ENCODE measurements around the gene LGALS7B.
"Not testable (repeated sequence)": the region's sequence is repeated elsewhere in the genome, so short reads cannot be mapped to it uniquely, and the experiment has no call there.

The LGALS7B gene

GRCh38 chr19:38753783-38754182 is 35.2 kb upstream of the LGALS7B start:
- H3K4me1 ChIP-seq (ENCODE audit: insufficient read depth, low read length); H3K27ac ChIP-seq (ENCODE audit: low read depth, low read length); H3K4me3 ChIP-seq (ENCODE audit: low read depth in 1 of 2, low read length in 2 of 2); H3K27me3 ChIP-seq (ENCODE audit: control insufficient read depth in 1 of 2, insufficient read depth in 2 of 2, low read length in 2 of 2); H3K36me3 ChIP-seq (ENCODE audit: insufficient read depth, low read length); H3K9ac ChIP-seq (ENCODE audit: low read length); H3K9me3 ChIP-seq (ENCODE audit: low read length): not testable (repeated sequence)

- H3K36me3 ChIP-seq (ENCODE audit: insufficient read depth, low read length); H3K4me1 ChIP-seq (ENCODE audit: insufficient read depth, low read length); H3K9me3 ChIP-seq (ENCODE audit: low read length); H3K9ac ChIP-seq (ENCODE audit: low read length); H3K4me3 ChIP-seq (ENCODE audit: low read depth in 1 of 2, low read length in 2 of 2); H3K27me3 ChIP-seq (ENCODE audit: control insufficient read depth in 1 of 2, insufficient read depth in 2 of 2, low read length in 2 of 2); H3K27ac ChIP-seq (ENCODE audit: low read depth, low read length): not testable (repeated sequence)
Measured at GRCh38 chr19:38754196-38754595, 34.8 kb upstream of the LGALS7B start.

- H3K9ac ChIP-seq (ENCODE audit: low read length) = no peak overlapping the region
- no peak overlapping the region for H3K4me3 ChIP-seq (ENCODE audit: low read depth in 1 of 2, low read length in 2 of 2)
- H3K4me1 ChIP-seq (ENCODE audit: insufficient read depth, low read length) = no peaks in the 10 kb centered on the region
- no peaks in the 10 kb centered on the region for H3K9me3 ChIP-seq (ENCODE audit: low read length)
- no peak overlapping the region for H3K27ac ChIP-seq (ENCODE audit: low read depth, low read length)
- no peaks in the 10 kb centered on the region for H3K36me3 ChIP-seq (ENCODE audit: insufficient read depth, low read length)
- no peaks in the 10 kb centered on the region for H3K27me3 ChIP-seq (ENCODE audit: control insufficient read depth in 1 of 2, insufficient read depth in 2 of 2, low read length in 2 of 2)
Measured at GRCh38 chr19:38759590-38760003, 29.4 kb upstream of the LGALS7B start.

- not testable (repeated sequence) for H3K4me1 ChIP-seq (ENCODE audit: insufficient read depth, low read length); H3K27ac ChIP-seq (ENCODE audit: low read depth, low read length); H3K4me3 ChIP-seq (ENCODE audit: low read depth in 1 of 2, low read length in 2 of 2); H3K27me3 ChIP-seq (ENCODE audit: control insufficient read depth in 1 of 2, insufficient read depth in 2 of 2, low read length in 2 of 2); H3K9me3 ChIP-seq (ENCODE audit: low read length); H3K9ac ChIP-seq (ENCODE audit: low read length); H3K36me3 ChIP-seq (ENCODE audit: insufficient read depth, low read length)
Measured at GRCh38 chr19:38760805-38761517, 28.0 kb upstream of the LGALS7B start.

- H3K4me1 ChIP-seq (ENCODE audit: insufficient read depth, low read length); H3K9me3 ChIP-seq (ENCODE audit: low read length); H3K27ac ChIP-seq (ENCODE audit: low read depth, low read length); H3K4me3 ChIP-seq (ENCODE audit: low read depth in 1 of 2, low read length in 2 of 2); H3K27me3 ChIP-seq (ENCODE audit: control insufficient read depth in 1 of 2, insufficient read depth in 2 of 2, low read length in 2 of 2); H3K9ac ChIP-seq (ENCODE audit: low read length); H3K36me3 ChIP-seq (ENCODE audit: insufficient read depth, low read length): not testable (repeated sequence)
Measured at GRCh38 chr19:38761884-38762389, 27.1 kb upstream of the LGALS7B start.

- H3K9me3 ChIP-seq (ENCODE audit: low read length) = no peaks in the 10 kb centered on the region
- no peaks in the 10 kb centered on the region for H3K4me1 ChIP-seq (ENCODE audit: insufficient read depth, low read length)
- H3K36me3 ChIP-seq (ENCODE audit: insufficient read depth, low read length) = no peaks in the 10 kb centered on the region
- no peak overlapping the region for H3K9ac ChIP-seq (ENCODE audit: low read length)
- no peaks in the 10 kb centered on the region for H3K27me3 ChIP-seq (ENCODE audit: control insufficient read depth in 1 of 2, insufficient read depth in 2 of 2, low read length in 2 of 2)
- no peak overlapping the region for H3K27ac ChIP-seq (ENCODE audit: low read depth, low read length)
- H3K4me3 ChIP-seq (ENCODE audit: low read depth in 1 of 2, low read length in 2 of 2) = no peak overlapping the region
Measured at GRCh38 chr19:38763795-38764220, 25.2 kb upstream of the LGALS7B start.

- Histone ChIP-seq H3K9ac (ENCODE audit: low read length) (no peak overlapping the region), H3K4me3 (ENCODE audit: low read depth in 1 of 2, low read length in 2 of 2) (no peak overlapping the region), H3K9me3 (ENCODE audit: low read length) (no peaks in the 10 kb centered on the region), H3K27ac (ENCODE audit: low read depth, low read length) (no peak overlapping the region), H3K27me3 (ENCODE audit: control insufficient read depth in 1 of 2, insufficient read depth in 2 of 2, low read length in 2 of 2) (no peaks in the 10 kb centered on the region), H3K36me3 (ENCODE audit: insufficient read depth, low read length) (no peaks in the 10 kb centered on the region), H3K4me1 (ENCODE audit: insufficient read depth, low read length) (no peaks in the 10 kb centered on the region)
Measured at GRCh38 chr19:38765214-38765613, 23.8 kb upstream of the LGALS7B start.

- no peak overlapping the region for H3K9ac ChIP-seq (ENCODE audit: low read length)
- no peaks in the 10 kb centered on the region for H3K9me3 ChIP-seq (ENCODE audit: low read length)
- H3K4me1 ChIP-seq (ENCODE audit: insufficient read depth, low read length) = no peaks in the 10 kb centered on the region
- H3K36me3 ChIP-seq (ENCODE audit: insufficient read depth, low read length) = no peaks in the 10 kb centered on the region
- no peaks in the 10 kb centered on the region for H3K27me3 ChIP-seq (ENCODE audit: control insufficient read depth in 1 of 2, insufficient read depth in 2 of 2, low read length in 2 of 2)
- H3K27ac ChIP-seq (ENCODE audit: low read depth, low read length) = no peak overlapping the region
- H3K4me3 ChIP-seq (ENCODE audit: low read depth in 1 of 2, low read length in 2 of 2) = no peak overlapping the region
Measured at GRCh38 chr19:38766276-38767047, 22.5 kb upstream of the LGALS7B start.

GRCh38 chr19:38769635-38770211 is 19.3 kb upstream of the LGALS7B start:
- H3K4me1 ChIP-seq (ENCODE audit: insufficient read depth, low read length) = no peaks in the 10 kb centered on the region
- H3K4me3 ChIP-seq (ENCODE audit: low read depth in 1 of 2, low read length in 2 of 2) = peak overlapping the region in 1 of 2 donors; percentile 4
- no peaks in the 10 kb centered on the region for H3K36me3 ChIP-seq (ENCODE audit: insufficient read depth, low read length)
- H3K27ac ChIP-seq (ENCODE audit: low read depth, low read length) = no peak overlapping the region
- H3K9ac ChIP-seq (ENCODE audit: low read length) = no peak overlapping the region
- H3K9me3 ChIP-seq (ENCODE audit: low read length) = no peaks in the 10 kb centered on the region
- H3K27me3 ChIP-seq (ENCODE audit: control insufficient read depth in 1 of 2, insufficient read depth in 2 of 2, low read length in 2 of 2) = no peaks in the 10 kb centered on the region

GRCh38 chr19:38770228-38770948 is 18.6 kb upstream of the LGALS7B start:
- not testable (repeated sequence) for H3K9ac ChIP-seq (ENCODE audit: low read length); H3K9me3 ChIP-seq (ENCODE audit: low read length); H3K27ac ChIP-seq (ENCODE audit: low read depth, low read length); H3K27me3 ChIP-seq (ENCODE audit: control insufficient read depth in 1 of 2, insufficient read depth in 2 of 2, low read length in 2 of 2); H3K36me3 ChIP-seq (ENCODE audit: insufficient read depth, low read length); H3K4me1 ChIP-seq (ENCODE audit: insufficient read depth, low read length)
- peak overlapping the region in 1 of 2 donors; percentile 4 for H3K4me3 ChIP-seq (ENCODE audit: low read depth in 1 of 2, low read length in 2 of 2)

- H3K4me1 ChIP-seq (ENCODE audit: insufficient read depth, low read length); H3K9me3 ChIP-seq (ENCODE audit: low read length); H3K9ac ChIP-seq (ENCODE audit: low read length); H3K4me3 ChIP-seq (ENCODE audit: low read depth in 1 of 2, low read length in 2 of 2); H3K27ac ChIP-seq (ENCODE audit: low read depth, low read length); H3K36me3 ChIP-seq (ENCODE audit: insufficient read depth, low read length); H3K27me3 ChIP-seq (ENCODE audit: control insufficient read depth in 1 of 2, insufficient read depth in 2 of 2, low read length in 2 of 2): not testable (repeated sequence)
Measured at GRCh38 chr19:38770949-38771275, 18.1 kb upstream of the LGALS7B start.

All from muscle layer of colon (tissue), 2 donors.